PC-3 (cell line): ENCODE data around the gene DCLK3. TPM values are rescaled to one million over a fixed set of nuclear protein-coding genes. Genes with fewer than 3 reads are reported as not detected.
A peak's percentile ranks its signal among the peaks of the same experiment; 100 is the strongest.

Experiments
- ATAC-seq: fragments of 200-7000 bp; cut with Tn5 transposase; 2 replicates; pipeline ENCODE4 v1.9.1; 2020; ENCODE audit warnings: mild to moderate bottlenecking, moderate library complexity
- BruUV-seq: library from RNA; stranded (reverse); fragments of 400-500 nt; replicated peaks from 2 replicates; lab custom pipeline; 2021; lab: Mats Ljungman, UMichigan
- CTCF ChIA-PET: fragments of 300-600 bp; sonication (Branson Sonifier 250); formaldehyde crosslinking; loops from one replicate; lab custom pipeline; 2022; ENCODE audit warnings: antibody characterized with exemption; lab: Charles Lee
- POLR2A ChIA-PET: fragments of 300-600 bp; sonication (Branson Sonifier 250); formaldehyde crosslinking; loops from one replicate; lab custom pipeline; 2022; ENCODE audit warnings: antibody characterized with exemption; ENCODE audit not compliant: unreplicated experiment; lab: Charles Lee
- DNase-seq: peaks from one replicate; pipeline ENCODE4 v3.0.0-alpha.2; 2015
- H2AFZ ChIP-seq: fragments of 300-600 bp; sonication (generic); 2 replicates; pipeline ENCODE4 v1.6.0; 2016; ENCODE audit warnings: antibody characterized with exemption, low read length
- H3F3A ChIP-seq: fragments of 300-600 bp; sonication (generic); one replicate; pipeline ENCODE4 v1.6.0; 2017; ENCODE audit warnings: antibody characterized with exemption, low read length, control low read depth, mild to moderate bottlenecking; ENCODE audit not compliant: unreplicated experiment
- H3K27ac ChIP-seq: fragments of 300-600 bp; sonication (generic); 2 replicates; pipeline ENCODE4 v1.5.1; 2016; ENCODE audit warnings: mild to moderate bottlenecking, low read length
- H3K27me3 ChIP-seq: fragments of 300-600 bp; sonication (generic); 2 replicates; pipeline ENCODE4 v1.6.1; 2016; ENCODE audit warnings: low read length, mixed read lengths
- H3K36me3 ChIP-seq: fragments of 300-600 bp; sonication (generic); 2 replicates; pipeline ENCODE4 v1.6.1; 2016; ENCODE audit warnings: low read depth, mixed run types, low read length, mixed read lengths
- H3K4me1 ChIP-seq: fragments of 300-600 bp; sonication (generic); 2 replicates; pipeline ENCODE4 v1.5.1; 2016; ENCODE audit warnings: low read length; ENCODE audit not compliant: insufficient read depth
- H3K4me2 ChIP-seq: fragments of 300-600 bp; sonication (generic); 2 replicates; pipeline ENCODE4 v1.6.0; 2016; ENCODE audit warnings: low read length
- H3K4me3 ChIP-seq: fragments of 300-600 bp; sonication (generic); 2 replicates; pipeline ENCODE4 v1.5.1; 2016; ENCODE audit warnings: mild to moderate bottlenecking, low read length, mixed read lengths
- H3K79me2 ChIP-seq: fragments of 300-600 bp; sonication (generic); 2 replicates; pipeline ENCODE4 v1.6.1; 2017; ENCODE audit warnings: low read length, mixed read lengths
- H3K9ac ChIP-seq: fragments of 300-600 bp; sonication (generic); 2 replicates; pipeline ENCODE4 v1.6.0; 2016; ENCODE audit warnings: mild to moderate bottlenecking, low read length
- H3K9me2 ChIP-seq: fragments of 300-600 bp; sonication (generic); replicated peaks from 2 replicates; pipeline ENCODE4 v1.6.1; 2016; ENCODE audit warnings: mixed run types, low read length, mixed read lengths
- H3K9me3 ChIP-seq: fragments of 300-600 bp; sonication (generic); 2 replicates; pipeline ENCODE4 v1.6.1; 2016; ENCODE audit warnings: low read length, mixed read lengths
- H4K20me1 ChIP-seq: fragments of 300-600 bp; sonication (generic); 2 replicates; pipeline ENCODE4 v1.6.1; 2016; ENCODE audit warnings: low read length, mixed read lengths
- CTCF ChIP-seq: fragments of 300-600 bp; sonication (generic); conservative IDR thresholded peaks from 2 replicates; pipeline ENCODE4 v1.5.1; 2017; ENCODE audit warnings: antibody characterized with exemption, low read depth, mild to moderate bottlenecking, low read length
- EZH2 ChIP-seq: fragments of 300-600 bp; sonication (generic); IDR thresholded peaks from one replicate; pipeline ENCODE4 v1.6.1; 2017; ENCODE audit warnings: antibody characterized with exemption, mild to moderate bottlenecking, low read length; ENCODE audit not compliant: unreplicated experiment
- EZH2phosphoT487 ChIP-seq: fragments of 300-600 bp; sonication (generic); IDR thresholded peaks from 2 replicates; pipeline ENCODE4 v1.6.1; 2018; ENCODE audit warnings: mild to moderate bottlenecking, antibody characterized with exemption, low read length, borderline replicate concordance
- intact Hi-C: fragments of 100-400 bp; cut with micrococcal nuclease; formaldehyde crosslinking; loops from 2 replicates; pipeline ENCODE4 v1.9.0; 2023
- total RNA-seq: library from RNA; depleted of rRNA; stranded (reverse); fragments of >200 nt; gene quantifications from 2 replicates; pipeline ENCODE4 v1.2.3, GENCODE V29; 2014

DCLK3 gene
- total RNA-seq, 1 experiment from 2014 or later: not detected

- H3K79me2 ChIP-seq: no peaks in the 10 kb centered on the region
- no peaks in the 10 kb centered on the region for H3K36me3 ChIP-seq
- intact Hi-C loops: no loop called here
- no peak overlapping the region for H3K4me3 ChIP-seq
- H3K4me1 ChIP-seq: peaks cover 20% of the 10 kb centered on the region
- no TSS peak for BruUV-seq
- ChIA-PET CTCF (no interaction called here), POLR2A (no interaction called here)
- H3K9ac ChIP-seq: no peak overlapping the region
- no peaks in the 10 kb centered on the region for H3K9me3 ChIP-seq
- no peak overlapping the region for H3K27ac ChIP-seq
- DNase-seq (peak; percentile 49), ATAC-seq (0 out of 2 replicates have a peak, but pooled peaks have one; percentile 23)
- H3K4me2 ChIP-seq: no peak overlapping the region
- TF ChIP-seq EZH2phosphoT487 (no peak), CTCF (peak; percentile 52), EZH2 (no peak)
- no peak overlapping the region for H2AFZ ChIP-seq
- H3K9me2 ChIP-seq: no peaks in the 10 kb centered on the region
- H3F3A ChIP-seq: no peaks in the 10 kb centered on the region
- no peaks in the 10 kb centered on the region for H3K27me3 ChIP-seq
- no peaks in the 10 kb centered on the region for H4K20me1 ChIP-seq
Measured at GRCh38 chr3:36697229-36698001, 66.9 kb downstream of the DCLK3 start.

DNA sequence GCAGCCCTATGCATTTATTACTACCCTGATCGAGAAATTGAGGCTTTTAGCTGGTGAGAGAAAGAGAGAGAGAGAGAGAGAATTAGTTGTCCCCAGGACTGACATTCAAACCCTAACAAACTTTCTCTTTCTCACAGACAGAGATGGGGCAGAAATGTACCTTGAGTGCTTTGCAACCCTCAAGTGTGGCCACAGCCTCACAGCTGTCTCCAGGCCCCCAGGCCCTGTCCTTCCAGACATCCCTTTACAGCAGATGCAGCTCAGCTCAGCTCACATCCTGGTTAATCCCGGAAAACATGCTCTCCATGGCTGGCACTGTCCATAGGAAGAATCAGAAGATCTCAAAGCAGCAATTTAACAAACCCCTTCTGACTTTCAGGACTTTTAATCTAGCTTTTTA is 67.6 kb downstream of the DCLK3 start:
- BruUV-seq: no TSS peak
- POLR2A ChIA-PET: no interaction called here
- Histone ChIP-seq H3F3A (no peaks in the 10 kb centered on the region), H3K4me2 (no peak overlapping the region), H3K36me3 (no peaks in the 10 kb centered on the region), H3K4me1 (peaks cover 15% of the 10 kb centered on the region), H3K79me2 (no peaks in the 10 kb centered on the region), H3K9me2 (no peaks in the 10 kb centered on the region), H2AFZ (no peak overlapping the region), H3K9me3 (no peaks in the 10 kb centered on the region), H3K27ac (no peak overlapping the region), H3K27me3 (no peaks in the 10 kb centered on the region), H3K9ac (no peak overlapping the region), H3K4me3 (no peak overlapping the region), H4K20me1 (no peaks in the 10 kb centered on the region)
- CTCF ChIA-PET: no interaction called here
- TF ChIP-seq EZH2phosphoT487 (no peak), CTCF (no peak), EZH2 (no peak)
- DNase-seq: no peak
- ATAC-seq: no peak
- intact Hi-C loops: no loop called here

DNA sequence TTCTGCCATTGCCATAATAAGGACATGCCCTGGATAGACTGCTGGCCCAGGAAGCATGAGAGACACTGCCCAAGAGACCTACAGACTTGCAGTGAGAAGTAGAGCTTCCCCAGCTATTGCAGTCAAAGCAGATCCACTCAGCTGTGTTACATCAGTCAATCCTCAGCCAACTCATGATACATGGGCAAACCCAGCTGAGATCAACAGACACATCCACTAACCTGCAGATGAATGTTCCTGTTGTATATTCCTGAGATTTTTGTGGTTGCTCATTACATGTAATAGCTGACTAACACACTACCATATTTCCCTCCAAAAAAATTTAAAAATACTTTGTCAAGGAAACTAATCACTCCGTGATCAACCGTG is 68.6 kb downstream of the DCLK3 start:
- Histone ChIP-seq H3K27me3 (no peaks in the 10 kb centered on the region), H3K79me2 (no peaks in the 10 kb centered on the region), H3K4me1 (peaks cover 7% of the 10 kb centered on the region; the same call in 1 of the 2 replicates), H4K20me1 (no peaks in the 10 kb centered on the region), H3K9ac (no peak overlapping the region), H3K4me2 (no peak overlapping the region), H3K4me3 (no peak overlapping the region), H2AFZ (no peak overlapping the region), H3K27ac (no peak overlapping the region), H3F3A (no peaks in the 10 kb centered on the region), H3K36me3 (no peaks in the 10 kb centered on the region), H3K9me3 (no peaks in the 10 kb centered on the region), H3K9me2 (no peaks in the 10 kb centered on the region)
- no TSS peak for BruUV-seq
- DNase-seq (peak; percentile 67), ATAC-seq (peak; percentile 67)
- intact Hi-C loops: no loop called here
- TF ChIP-seq EZH2: no peak
- TF ChIP-seq CTCF: no peak
- no peak for TF ChIP-seq EZH2phosphoT487
- CTCF ChIA-PET: no interaction called here
- POLR2A ChIA-PET: no interaction called here
